HG03469 (cell line): Measurements from ENCODE around the gene CUL1.

Source experiments
- ATAC-seq: cut with Tn5 transposase; IDR thresholded peaks from one replicate; pipeline ENCODE4 v1.9.1; 2021; ENCODE audit warnings: mild to moderate bottlenecking, moderate library complexity, moderate number of reproducible peaks; ENCODE audit not compliant: unreplicated experiment

The CUL1 gene

GRCh38 chr7:148717266-148717793 lies 18.6 kb downstream of the CUL1 start:
- ATAC-seq = no peak

DNA sequence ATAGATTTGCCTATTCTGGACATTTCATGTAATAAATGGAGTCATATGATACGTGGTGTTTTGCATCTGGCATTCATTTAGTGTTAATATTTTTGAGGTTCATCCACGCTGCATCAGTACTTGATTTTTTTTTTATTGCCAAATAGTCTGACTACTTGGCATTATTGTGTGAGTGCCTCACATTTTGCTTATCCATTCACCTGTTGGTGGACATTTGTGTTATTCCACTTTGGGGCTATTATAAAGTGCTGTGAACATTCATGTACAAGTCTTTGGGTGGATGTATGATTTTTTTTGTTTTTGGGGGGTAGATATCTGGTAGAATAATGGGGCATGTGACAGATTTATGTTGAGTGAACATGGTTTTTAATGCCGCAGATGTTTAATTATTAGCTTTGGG lies 19.7 kb downstream of the CUL1 start:
- no peak for ATAC-seq

GRCh38 chr7:148719753-148720152 lies 21.1 kb downstream of the CUL1 start:
- ATAC-seq = no peak

GRCh38 chr7:148720472-148720871 lies 21.8 kb downstream of the CUL1 start:
- no peak for ATAC-seq

- no peak for ATAC-seq
Observed at GRCh38 chr7:148721390-148721789, 22.7 kb downstream of the CUL1 start.

- ATAC-seq = no peak
Observed at GRCh38 chr7:148722340-148723165, 23.9 kb downstream of the CUL1 start.

GRCh38 chr7:148723166-148723559 lies 24.5 kb downstream of the CUL1 start:
- ATAC-seq = no peak

DNA sequence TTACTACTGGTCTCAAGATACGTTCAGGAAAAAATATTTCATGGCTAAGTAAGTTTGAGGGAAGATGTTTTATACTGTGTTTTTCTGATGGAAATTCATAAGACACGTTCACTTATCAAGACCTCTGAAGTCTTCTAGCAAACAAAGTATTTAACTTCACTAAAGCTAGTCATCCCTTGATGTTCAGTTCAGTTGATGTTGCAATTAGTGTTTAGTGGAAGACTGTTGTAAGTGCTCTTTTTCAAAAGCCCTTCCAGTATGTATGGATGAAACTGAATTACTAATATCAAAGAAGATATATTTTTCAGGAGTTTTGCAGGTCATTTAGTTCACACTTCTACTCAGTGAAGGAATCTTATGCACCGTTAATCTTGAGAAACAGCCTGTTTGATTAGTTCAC lies 25.1 kb downstream of the CUL1 start:
- no peak for ATAC-seq

GRCh38 chr7:148726385-148726784 lies 27.7 kb downstream of the CUL1 start:
- no peak for ATAC-seq

DNA sequence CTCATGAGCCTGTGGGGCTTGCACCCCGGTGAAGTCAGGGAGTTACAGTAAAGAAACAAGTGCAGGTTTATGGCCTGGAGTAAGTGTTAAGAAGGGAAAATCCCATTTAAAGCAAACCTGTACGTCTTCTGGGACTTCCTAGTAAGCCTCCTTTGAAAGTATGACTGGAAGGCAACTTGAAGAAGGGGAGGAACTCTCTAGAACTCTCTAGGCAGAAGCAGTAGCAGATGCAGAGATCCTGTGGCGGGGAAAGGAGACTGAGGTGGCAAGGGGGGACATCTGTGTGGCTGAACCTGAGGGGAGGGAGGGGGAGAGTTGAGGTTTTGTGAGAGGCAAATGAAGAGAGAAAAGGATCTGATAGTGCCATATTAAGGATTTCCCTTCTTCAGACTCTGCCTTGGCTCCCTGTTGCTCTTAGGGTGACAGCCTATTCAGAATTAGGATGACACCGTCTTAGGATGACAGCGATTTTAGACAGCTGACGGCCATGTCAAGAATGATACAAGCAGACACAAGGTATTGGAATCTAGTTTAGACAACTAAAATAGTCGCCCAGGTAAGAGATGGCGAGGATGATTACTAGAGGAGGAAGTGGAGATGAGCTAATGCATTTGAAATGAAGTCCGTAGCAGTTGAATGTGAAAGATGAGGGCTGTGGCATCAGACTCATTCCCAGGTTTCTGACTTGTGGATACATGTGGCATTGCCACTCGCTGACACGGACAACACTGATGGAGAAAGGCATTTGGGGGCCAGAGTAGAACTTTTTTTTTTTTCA lies 29.0 kb downstream of the CUL1 start:
- no peak for ATAC-seq

- no peak for ATAC-seq
Observed at GRCh38 chr7:148729984-148730733, 31.5 kb downstream of the CUL1 start.

DNA sequence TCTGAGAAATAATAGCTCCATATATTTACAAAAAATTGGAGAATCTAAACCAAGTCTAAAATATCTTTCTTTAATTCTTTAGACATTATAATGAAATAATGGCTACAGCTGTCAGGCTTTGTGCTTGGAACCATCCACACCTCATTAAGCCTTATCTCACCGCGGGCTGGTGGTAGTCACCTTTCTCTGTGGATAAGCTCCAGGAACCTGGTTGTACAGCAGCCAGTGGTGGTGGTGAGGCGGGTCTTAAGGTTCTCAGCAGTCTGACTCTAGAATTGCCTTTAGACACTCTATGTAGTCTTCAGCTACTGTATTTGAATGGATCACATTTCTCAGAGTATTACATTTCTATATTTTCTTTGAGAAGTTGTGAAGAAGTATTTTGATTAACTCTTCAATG lies 34.2 kb downstream of the CUL1 start:
- ATAC-seq = no peak

DNA sequence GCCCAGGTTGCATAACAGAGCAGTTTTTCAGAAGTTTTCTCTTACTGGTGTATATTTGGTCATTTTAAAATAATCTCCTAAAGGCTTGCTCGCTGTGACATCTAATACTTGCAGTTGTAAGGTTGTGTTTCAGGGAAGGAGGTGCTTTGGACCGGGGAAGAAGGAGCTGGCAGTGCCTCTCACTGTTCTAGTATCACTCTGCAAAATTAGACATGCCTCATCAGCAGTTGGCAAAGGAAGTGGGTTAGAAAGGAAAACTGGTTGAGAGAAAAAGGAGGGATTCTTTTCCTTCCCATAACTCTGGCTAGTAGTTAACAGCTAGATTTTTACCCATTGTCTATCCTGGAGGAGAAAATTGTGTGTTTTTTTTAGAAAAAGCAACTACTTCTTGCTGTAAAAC lies 34.8 kb downstream of the CUL1 start:
- ATAC-seq = no peak

GRCh38 chr7:148735141-148735540 lies 36.4 kb downstream of the CUL1 start:
- no peak for ATAC-seq

DNA sequence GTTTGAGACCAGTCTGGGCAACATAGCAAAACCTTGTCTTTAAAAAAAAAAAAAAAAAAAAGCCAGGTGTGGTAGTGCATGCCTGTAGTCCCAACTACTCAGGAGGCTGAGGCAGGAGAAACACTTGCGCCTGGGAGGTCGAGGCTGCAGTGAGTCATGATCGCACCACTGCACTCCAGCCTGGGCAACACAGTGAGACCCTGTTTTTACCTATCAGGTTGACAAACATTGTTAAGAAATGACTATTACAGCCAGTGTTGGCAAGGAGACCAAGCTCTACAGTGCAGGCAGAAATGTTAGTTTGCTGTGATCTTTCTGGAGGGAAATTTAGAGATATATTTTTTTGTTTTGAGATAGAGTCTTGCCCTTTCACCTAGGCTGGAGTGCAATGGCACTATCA lies 37.3 kb downstream of the CUL1 start:
- no peak for ATAC-seq

DNA sequence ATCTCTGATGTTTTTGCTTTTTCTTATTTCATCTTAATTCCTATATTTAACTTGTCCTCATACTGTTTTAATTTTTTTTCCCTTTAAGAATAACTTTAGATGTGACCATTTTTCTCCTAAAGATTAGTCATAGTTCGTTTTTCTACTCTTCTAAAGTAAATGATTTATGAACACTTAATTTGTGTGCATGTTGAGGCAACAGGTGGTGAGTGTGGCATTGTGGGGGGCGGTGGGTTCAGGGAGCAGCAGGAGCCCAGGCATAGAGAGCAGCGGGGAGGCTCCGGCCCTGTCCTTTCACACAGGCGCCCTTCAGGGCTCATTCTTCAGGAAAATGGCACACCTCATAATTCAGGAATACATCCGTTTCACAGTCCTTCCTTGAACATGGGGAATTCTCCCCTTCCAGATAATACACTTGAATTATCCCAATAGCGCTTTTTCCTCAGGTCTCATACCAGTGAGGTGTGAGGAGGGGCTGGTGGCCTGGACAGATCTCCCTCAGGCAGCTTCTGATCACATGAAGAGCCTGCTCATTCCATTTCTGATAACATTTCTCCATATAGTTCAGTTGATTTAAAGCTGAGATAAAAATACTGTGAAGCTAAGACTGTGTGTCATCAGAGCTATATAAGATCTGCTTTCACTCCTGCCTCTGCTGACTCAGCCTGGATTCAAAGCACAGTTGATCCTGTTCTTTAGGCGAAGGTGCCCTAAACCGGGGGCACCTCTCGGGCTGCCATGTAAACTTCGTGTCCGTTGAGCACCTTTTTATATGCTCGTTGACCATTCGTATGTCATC lies 40.2 kb downstream of the CUL1 start:
- no peak for ATAC-seq

GRCh38 chr7:148746135-148746534 lies 47.4 kb downstream of the CUL1 start:
- no peak for ATAC-seq

DNA sequence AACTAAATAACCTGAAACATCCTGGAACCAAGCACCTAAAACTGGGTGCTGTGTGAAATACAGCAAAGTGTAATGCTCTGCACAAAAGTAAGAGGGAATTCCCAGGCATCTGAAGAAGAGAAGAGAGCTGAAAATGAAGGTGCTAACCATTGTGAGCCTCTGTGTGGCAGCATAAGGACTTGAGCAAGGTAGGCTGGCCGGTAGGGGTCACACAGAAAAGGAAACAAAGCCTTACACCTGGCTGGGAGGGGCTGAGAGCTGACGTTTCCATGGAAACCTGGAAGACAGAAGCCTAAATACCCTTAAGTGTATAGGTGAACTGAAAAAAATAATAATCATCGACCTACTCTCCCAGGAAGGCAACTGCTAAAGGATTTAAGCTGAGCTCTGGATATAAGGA lies 48.6 kb downstream of the CUL1 start:
- ATAC-seq = no peak

DNA sequence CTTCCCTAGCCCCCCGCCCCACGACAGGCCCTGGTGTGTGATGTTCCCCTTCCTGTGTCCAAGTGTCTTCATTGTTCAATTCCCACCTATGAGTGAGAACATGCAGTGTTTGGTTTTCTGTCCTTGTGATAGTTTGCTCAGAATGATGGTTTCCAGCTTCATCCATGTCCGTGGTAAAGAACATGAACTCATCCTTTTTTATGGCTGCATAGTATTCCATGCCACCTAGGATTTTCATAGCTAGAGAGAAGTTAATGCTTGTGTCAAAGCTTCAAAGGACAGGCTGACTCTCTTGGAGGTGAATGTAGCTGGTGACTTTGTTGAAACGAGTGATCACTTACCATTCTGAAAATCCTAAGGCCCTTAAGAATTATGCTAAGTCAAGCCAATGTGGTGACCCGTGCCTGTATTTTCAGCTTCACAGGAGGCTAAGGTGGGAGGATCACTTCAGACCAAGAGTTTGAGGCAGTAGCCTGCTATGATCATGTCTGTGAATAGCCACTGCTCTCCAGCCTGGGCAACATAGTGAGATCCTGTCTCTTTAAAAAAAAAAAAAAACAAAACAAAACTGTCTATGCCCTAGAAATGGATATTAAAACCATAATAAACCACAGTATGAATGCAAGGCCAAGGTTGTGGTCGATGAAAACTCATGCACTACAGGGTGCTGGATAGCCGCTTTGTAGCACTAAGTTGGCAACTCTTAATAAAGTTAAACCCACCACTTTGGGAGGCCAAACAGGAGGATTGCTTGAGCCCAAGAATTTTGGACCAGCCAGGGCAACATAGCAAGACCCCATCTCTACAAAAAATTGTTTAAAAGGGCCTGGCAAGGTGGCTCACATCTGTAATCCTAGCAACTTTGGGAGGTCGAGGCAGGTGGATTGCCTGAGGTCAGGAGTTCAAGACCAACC lies 52.0 kb downstream of the CUL1 start:
- ATAC-seq = no peak
